ENCODE data around the gene ERGIC1. TPM values are rescaled to one million over a fixed set of nuclear protein-coding genes. Genes with fewer than 3 reads are reported as not detected.
A peak's percentile ranks its signal among the peaks of the same experiment; 100 is the strongest.

ERGIC1 gene
- total and polyA plus RNA-seq, 2 of the 8 experiments (the other 6 are each of a cell fraction or from before 2014, with no cell fraction given): 95.3 to 106 TPM

DNA sequence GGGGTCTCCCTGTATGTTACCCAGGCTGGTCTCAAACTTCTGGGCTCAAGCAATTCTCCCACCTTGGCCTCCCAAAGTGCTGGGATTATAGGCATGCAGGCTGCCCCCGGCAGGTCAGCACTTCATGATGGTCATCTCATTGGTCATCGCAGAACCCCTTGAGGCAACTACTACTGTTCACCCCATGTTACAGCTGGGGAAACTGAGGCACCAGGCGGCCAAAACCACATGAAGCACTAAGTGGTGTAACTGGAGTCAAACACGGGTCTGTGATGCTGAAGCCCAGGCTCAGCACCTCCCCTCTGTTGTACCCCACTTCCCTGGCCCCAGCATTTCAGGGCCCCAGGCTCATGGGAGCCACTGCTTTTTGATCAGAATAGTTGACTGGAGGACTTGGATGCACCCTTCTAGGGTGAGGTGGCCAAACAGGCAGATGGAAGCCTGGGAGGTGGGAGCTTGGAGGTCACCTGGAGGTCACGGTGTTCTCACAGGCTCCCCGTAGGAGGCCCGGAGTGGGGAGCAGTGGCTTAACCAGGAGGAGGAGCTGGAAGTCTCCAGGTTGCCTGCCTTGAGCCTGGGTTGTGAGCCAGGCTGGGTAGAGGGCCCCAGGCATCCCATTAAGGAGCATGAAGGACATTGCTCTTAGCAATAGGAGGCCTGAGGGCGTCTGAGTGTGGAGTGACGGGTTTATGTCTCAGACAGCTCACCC is 67.9 kb downstream of the ERGIC1 start:
- H3K56ac ChIP-seq (replicated peaks; ENCODE audit: insufficient read length, low read depth, low read length): no peak overlapping the region
- WGBS, 2 experiments (ENCODE audit: extremely low coverage in 1 of 2, insufficient coverage in 1 of 2, insufficient read length in 1 of 2, insufficient replicate concordance in 2 of 2, low coverage in 1 of 2, low lambda C conversion rate in 2 of 2, missing lambda C conversion rate in 1 of 2): 94% methylated on average over 9 of the region's 9 CpGs; no CpG with 5 or more reads in 1 of the 2 experiments
- H3K27ac ChIP-seq (ENCODE audit: low read depth, low read length): no peak overlapping the region
- no peak overlapping the region for H2BK20ac ChIP-seq (ENCODE audit: low read length)
- no peak overlapping the region for H3K9ac ChIP-seq (replicated peaks in 1 of 4; ENCODE audit: extremely low read depth in 1 of 4, low read depth in 3 of 4, low read length in 3 of 4)
- H2AFZ ChIP-seq (ENCODE audit: low read length): no peak overlapping the region
- DNase-seq (ENCODE audit: low read depth in 1 of 2, low spot score in 2 of 2) (no peak), FAIRE-seq (no peak)
- ChIA-PET POLR2A (ENCODE audit: partially characterized antibody) (interaction anchor here (0.8 kb wide), 1 partner anchor 131 kb away, joined by 4 read pairs; the partner anchor contains the start of gene DUSP1), CTCF (ENCODE audit: partially characterized antibody) (interaction anchor here (0.6 to 1.4 kb wide), 7 partner anchors 37 to 195 kb away, joined by 3 to 7 read pairs (median 4); no protein-coding TSS in a partner anchor)
- no peak overlapping the region for H4K91ac ChIP-seq (replicated peaks; ENCODE audit: insufficient read length, low read length)
- no peaks in the 10 kb centered on the region for H3K79me2 ChIP-seq (ENCODE audit: control insufficient read depth in 1 of 2, insufficient read depth in 2 of 2, low read length in 2 of 2)
- no peak overlapping the region for H3K4me2 ChIP-seq (ENCODE audit: insufficient read depth in 1 of 2, low read depth in 2 of 2, low read length in 2 of 2)
- H2AK5ac ChIP-seq (ENCODE audit: low read depth, low read length): no peak overlapping the region
- no peak overlapping the region for H3K4ac ChIP-seq (replicated peaks; ENCODE audit: insufficient read length, low read depth, low read length)
- no peak overlapping the region for H2BK5ac ChIP-seq (ENCODE audit: low read depth, low read length)
- no peak overlapping the region for H2BK12ac ChIP-seq (ENCODE audit: low read depth, low read length)
- no peaks in the 10 kb centered on the region for H3K9me3 ChIP-seq (ENCODE audit: insufficient read depth in 2 of 2, low read depth in 1 of 2, low read length in 1 of 2)
- H3K4me1 ChIP-seq (replicated peaks in 1 of 4; ENCODE audit: control insufficient read depth in 3 of 4, insufficient read depth in 4 of 4, low read length in 3 of 4): peaks cover 0 to 8% (median 4%) of the 10 kb centered on the region in 4 experiments; a peak in 5 of 7 replicates
- H3K4me3 ChIP-seq (ENCODE audit: extremely low read depth in 1 of 4, insufficient read depth in 2 of 4, low read depth in 3 of 4, low read length in 4 of 4): no peak overlapping the region
- H2BK120ac ChIP-seq (replicated peaks; ENCODE audit: low read depth, low read length): no peak overlapping the region
- H3K79me1 ChIP-seq (ENCODE audit: low read depth, low read length): no peaks in the 10 kb centered on the region
- peaks cover 6 to 14% of the 10 kb centered on the region in 2 experiments for H4K20me1 ChIP-seq (replicated peaks in 1 of 2; ENCODE audit: control insufficient read depth in 1 of 2, insufficient read depth in 2 of 2, low read length in 2 of 2)
- no peak overlapping the region for H3K18ac ChIP-seq (ENCODE audit: extremely low read depth, low read length)
- H3K14ac ChIP-seq (ENCODE audit: insufficient read length): no peak overlapping the region
- no peaks in the 10 kb centered on the region for H3K27me3 ChIP-seq (replicated peaks in 1 of 4; ENCODE audit: control insufficient read depth in 3 of 4, extremely low read depth in 1 of 4, insufficient read depth in 3 of 4, low read length in 3 of 4)
- H4K8ac ChIP-seq (ENCODE audit: extremely low read depth, insufficient read depth, low read length): peak overlapping the region; percentile 37; the same call in 1 of the 2 replicates
- no peak overlapping the region for H2BK15ac ChIP-seq (ENCODE audit: low read length)
- no peak overlapping the region for H3K23ac ChIP-seq (ENCODE audit: insufficient read length)
- no peak overlapping the region for H4K5ac ChIP-seq (ENCODE audit: insufficient read length, low read depth, low read length)
- no peaks in the 10 kb centered on the region for H3K23me2 ChIP-seq (ENCODE audit: low read depth, low read length)
- peaks cover 0 to 17% (median 6%) of the 10 kb centered on the region in 4 experiments; a peak in 5 of 8 replicates for H3K36me3 ChIP-seq (ENCODE audit: control insufficient read depth in 2 of 4, insufficient read depth in 4 of 4, low read length in 3 of 4)
- TF ChIP-seq USF2 (IDR thresholded peaks at IDR 0.05; ENCODE audit: low read length) (no peak), MAFK (IDR thresholded peaks at IDR 0.05; ENCODE audit: low read depth, low read length) (no peak), RAD21 (IDR thresholded peaks at IDR 0.05 in 1 of 2, conservative IDR thresholded peaks at IDR 0.05 in 1 of 2; ENCODE audit: low read depth in 2 of 2, low read length in 2 of 2) (no peak), SP4 (IDR thresholded peaks at IDR 0.05; ENCODE audit: low read length) (no peak), GABPA (IDR thresholded peaks at IDR 0.05; ENCODE audit: borderline replicate concordance, insufficient read depth, low read length) (no peak), ZNF274 (IDR thresholded peaks at IDR 0.05; ENCODE audit: borderline replicate concordance, extremely low read depth, low read length) (no peak), TCF12 (IDR thresholded peaks at IDR 0.05; ENCODE audit: low read depth, low read length) (no peak), SIN3A (conservative IDR thresholded peaks at IDR 0.05 in 1 of 2, IDR thresholded peaks at IDR 0.05 in 1 of 2; ENCODE audit: low read depth in 1 of 2, low read length in 2 of 2) (no peak)
